GM19467 (cell line): ENCODE measurements around the gene SNX22.
"Not testable (repeated sequence)": the region's sequence is repeated elsewhere in the genome, so short reads cannot be mapped to it uniquely, and the experiment has no call there.

Source experiments
- ATAC-seq: cut with Tn5 transposase; IDR thresholded peaks from one replicate; pipeline ENCODE4 v1.9.1; 2021; ENCODE audit warnings: mild to moderate bottlenecking, moderate library complexity; ENCODE audit not compliant: unreplicated experiment

Gene SNX22

DNA sequence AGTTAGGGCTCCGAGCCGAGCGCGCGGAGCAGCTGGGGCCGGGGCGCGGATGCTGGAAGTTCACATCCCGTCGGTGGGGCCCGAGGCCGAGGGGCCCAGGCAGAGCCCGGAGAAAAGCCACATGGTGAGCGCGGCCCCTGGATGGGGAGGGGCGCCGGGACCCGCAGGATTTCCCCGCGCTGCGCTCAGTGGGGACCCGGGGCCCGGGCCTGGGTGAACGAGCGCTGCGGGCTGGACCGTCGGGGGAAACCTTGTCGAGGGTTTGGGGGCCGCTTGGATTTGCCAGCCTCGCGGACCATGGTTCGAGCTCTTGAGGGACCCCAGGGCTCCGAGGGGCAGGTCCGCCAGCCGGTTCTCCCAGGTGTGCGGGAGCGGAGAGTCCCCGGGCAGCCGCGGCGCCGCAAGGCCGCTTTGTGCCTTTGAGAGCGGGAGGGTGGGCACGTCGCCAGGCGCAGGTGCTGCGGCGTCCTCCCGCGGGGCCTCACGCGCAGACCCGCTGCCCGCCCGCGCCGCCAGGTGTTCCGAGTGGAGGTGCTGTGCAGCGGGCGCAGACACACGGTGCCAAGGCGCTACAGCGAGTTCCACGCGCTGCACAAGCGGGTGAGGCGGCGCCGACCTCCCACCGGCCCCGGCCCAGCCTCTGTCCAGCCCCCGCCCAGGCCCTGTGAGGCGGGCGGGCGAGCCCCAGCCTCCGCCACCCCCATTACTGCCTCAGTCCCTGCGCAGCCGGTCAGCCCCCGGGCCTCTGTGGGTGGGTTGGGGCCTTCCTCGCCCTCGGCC lies at the start of gene SNX22:
TSS of gene SNX22 (plus strand) at position 5 of the 780 bp plus-strand sequence. CDS start at position 50, 45 bp downstream.
- ATAC-seq = no peak

DNA sequence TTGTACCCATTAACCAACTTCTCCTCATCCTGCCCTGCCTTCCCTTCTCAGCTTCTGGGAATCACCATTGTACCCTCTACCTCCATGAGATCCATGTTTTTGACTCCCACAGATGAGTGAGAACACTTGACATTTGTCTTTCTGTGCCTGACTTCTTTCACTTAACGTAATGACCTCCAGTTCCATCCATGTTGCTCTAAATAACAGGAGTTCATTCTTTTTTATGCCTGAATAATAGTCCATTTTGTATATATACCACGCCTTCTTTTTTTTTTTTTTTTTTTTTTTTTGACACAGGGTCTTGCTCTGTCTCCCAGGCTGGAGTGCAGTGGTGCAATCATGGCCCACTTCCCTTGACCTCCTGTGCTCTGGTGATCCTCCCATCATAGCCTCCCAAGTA lies 49.0 kb upstream of the SNX22 start:
- no peak for ATAC-seq

DNA sequence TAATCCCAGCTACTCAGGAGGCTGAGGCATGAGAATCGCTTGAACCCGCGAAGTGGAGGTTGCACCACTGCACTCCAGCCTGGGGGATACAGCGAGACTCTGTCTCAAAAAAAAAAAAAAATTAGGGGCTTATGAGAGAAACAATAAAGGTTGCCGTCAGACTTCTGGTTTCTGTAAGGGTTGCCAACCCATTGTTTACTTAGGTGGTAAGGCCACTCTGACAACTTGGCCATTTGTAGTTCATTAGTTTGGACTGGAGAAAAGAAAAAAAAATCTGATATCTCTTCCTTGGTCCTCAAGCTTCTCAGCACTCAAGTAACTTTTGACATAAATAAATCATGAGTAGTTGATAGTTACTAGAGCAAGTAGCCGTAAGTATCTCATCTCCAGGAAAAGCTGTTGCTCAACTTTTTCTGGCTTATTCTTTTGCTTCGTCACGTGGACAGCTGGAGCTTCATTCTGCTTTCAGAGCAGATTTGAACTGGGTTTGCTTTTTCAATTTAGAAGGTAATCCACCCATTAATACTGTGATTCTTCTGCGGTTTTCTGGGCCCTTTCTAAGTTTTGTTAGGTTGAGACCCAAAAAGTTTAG lies 46.3 kb upstream of the SNX22 start:
- no peak for ATAC-seq

DNA sequence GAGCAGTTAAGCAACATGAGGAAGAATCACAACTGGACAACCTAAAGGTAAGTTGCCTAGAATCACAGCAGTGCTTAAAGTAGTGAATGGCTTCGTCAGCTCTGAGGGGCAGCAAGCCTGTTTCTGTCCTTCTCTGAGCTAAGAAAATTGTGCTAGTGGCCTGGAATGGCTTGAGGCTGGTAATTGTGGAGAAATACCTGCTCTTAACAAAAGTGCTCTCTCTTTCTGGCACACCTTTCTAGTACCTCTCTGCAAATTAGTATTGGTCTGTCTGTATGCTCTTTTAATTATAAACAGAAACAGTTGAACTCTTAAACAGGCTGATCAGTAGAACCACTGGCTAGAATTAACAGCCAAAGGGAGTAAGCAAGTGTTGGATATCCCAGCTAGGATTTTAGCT lies 44.2 kb upstream of the SNX22 start:
- ATAC-seq = no peak

DNA sequence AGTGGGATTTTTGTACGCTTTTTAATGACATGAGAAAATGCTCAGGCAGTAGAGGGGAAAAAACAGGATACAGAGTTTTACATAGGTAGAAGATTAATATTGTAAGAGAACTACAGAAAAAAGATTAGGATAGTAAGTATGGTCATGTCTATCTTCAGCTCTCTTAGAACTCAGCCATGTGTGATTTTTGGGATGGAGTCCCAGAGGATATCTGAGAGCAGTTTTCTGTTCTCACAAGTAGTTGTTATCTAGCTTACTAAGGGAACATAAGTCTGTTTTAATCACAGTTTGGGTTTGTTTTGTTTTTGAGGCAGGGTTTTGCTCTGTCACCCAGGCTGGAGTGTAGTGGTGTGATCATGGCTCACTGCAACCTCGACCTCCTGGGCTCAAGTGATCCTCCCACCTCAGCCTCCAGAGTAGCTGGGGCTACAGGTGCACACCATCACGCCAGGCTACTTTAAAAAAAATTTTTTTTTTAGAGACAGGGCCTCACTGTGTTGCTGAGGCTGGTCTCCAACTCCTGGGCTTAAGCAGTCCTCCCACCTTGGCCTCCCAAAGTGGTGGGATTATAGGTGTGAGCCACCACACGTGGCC lies 41.3 kb upstream of the SNX22 start:
- not testable (repeated sequence) for ATAC-seq

DNA sequence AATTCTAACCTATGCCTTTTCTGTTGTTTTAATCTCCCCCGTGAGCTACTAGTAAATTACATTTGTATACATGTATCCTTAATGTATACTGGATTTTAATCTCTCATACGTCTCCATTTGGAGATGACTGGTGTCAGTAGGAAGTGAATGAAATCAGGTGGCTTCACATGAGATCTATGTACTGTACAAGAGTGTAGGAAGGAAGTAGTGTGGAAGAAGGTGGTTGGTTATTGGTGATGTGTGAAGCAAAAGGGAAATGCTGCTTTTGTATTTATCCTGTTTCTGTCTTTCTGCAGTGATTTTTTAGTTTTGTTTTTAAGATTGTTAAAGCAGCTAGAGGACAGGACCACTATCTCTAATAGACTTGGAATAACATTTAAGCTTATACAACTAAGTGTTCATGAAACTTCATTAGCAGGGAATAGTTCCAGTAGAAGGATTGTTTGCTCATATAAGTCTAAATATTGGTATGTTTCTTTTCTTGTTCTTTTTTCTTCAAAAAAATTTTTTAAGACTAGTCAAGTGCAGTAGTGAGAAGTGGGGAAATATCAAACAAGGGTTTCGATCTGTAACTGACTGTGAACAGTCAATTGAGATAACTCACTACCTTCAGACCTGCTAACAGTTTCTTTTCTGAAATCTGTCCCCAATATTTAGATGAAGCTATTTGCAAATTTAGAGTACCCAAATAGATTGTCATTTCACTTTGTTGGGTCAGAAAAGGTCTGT lies 40.4 kb upstream of the SNX22 start:
- ATAC-seq = peak; percentile 54

DNA sequence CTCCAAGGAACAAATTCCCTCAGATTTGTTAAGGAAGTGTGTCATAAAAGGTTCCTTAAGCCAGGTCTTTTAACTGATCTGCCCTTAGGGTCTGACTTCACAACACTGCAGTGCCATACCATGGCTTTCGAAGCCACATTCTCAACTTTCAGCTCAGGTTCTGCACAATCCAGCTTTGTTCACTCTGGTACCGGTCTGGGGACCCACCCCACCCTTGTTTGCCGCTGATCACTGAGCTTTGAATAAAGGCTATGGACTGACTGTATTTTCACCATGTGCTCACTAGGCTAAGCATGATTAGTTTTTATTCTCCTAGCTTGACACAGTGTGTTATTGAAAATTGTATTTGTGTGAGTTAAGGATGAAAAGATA lies 39.9 kb upstream of the SNX22 start:
- ATAC-seq = no peak

DNA sequence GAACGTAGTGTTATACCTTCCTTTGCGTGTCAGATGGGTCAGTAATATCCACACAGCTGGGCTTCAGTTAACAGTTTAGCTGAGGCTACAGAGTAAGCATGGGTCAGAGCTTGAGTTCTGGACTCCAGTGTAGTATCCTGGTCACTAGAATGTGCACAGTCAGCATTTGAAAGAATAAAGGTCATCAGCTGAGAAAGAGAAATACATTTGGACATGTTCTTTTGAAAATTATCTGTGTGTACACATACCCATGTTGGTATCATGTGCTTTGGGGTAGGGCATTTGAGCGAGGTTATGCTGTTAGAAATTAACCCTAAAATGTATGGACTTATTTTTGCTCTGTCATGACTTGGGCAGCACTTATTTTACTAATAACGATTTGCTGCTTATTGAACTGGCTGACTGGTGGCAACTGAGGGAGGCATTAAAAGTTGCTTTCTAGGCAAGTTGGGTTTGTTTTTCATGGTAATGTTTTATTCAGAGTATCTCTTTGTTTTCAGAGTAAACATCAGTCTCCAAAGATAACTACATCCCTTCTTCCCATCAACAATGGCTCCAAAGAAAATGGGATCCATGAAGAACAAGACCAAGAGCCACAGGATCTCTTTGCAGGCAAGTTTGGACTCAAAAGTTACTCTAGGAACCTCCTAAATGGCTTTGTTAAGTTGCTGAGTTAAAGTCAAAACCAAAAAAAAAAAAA lies 39.3 kb upstream of the SNX22 start:
- ATAC-seq = no peak

DNA sequence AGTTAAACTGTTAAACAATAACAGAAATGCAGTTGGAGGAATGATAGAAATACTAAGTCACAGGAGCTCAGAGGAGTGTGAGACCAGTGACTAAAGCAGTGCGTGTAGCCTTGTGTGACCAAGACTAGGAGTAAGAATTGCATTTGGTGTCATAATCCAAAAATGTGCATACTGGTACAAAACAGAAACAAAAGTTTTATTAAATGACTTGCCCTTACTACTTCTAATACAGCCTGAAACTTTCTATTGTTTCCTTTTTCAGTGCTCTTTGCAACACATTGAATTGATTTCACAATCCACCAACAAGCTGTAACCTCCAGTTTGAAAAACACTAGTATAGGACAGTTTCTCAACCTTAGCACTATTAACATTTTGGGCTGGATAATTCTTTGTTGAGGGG lies 38.6 kb upstream of the SNX22 start:
- ATAC-seq = no peak

DNA sequence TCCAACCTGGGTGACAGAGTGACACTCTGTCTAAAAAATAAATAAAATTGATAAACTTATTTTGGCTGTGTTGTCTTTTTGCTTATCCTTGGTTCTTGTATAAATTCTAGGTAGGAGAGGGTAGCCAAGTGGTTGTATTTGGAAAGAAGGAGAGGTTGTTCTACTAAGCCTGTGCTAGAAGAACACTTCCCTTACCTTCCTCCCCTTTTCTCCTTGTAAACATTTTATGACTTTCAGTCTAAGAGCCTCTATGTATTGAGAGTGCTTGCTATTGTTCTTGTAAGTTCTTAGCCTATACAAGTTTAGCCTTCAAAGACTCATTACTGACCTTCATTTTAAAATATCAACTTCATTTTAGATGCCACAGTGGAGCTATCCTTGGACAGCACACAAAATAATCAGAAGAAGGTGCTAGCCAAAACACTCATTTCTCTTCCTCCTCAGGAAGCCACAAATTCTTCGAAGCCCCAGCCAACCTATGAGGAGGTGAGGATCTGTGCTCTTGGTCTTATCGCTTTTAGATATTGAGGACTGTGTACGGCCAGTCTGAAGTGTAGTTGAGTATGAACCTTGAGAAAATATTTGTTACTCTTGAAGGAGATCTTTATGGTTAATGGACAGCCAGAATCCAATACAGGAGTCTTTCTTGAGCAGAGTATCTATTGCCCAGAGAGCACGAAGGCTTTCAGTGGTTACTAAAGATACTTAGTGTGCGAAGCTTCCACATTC lies 33.6 kb upstream of the SNX22 start:
- no peak for ATAC-seq

DNA sequence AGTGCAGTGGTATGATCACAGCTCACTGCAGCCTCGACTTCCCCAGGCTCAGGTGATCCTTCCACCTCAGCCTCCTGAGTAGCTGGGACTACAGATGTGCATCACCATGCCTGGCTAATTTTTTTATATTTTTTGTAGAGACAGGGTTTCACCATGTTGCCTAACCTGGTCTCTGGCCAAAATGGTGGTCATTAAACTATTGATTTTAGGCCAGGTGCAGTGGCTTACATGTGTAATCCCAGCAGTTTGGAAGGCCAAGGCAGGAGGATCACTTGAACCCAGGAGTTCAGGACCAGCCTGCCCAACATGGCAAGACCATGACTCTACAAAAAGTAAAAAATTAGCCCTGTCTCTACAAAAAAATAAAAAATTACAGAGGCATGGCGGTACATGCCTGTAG lies 31.2 kb upstream of the SNX22 start:
- ATAC-seq = not testable (repeated sequence)

DNA sequence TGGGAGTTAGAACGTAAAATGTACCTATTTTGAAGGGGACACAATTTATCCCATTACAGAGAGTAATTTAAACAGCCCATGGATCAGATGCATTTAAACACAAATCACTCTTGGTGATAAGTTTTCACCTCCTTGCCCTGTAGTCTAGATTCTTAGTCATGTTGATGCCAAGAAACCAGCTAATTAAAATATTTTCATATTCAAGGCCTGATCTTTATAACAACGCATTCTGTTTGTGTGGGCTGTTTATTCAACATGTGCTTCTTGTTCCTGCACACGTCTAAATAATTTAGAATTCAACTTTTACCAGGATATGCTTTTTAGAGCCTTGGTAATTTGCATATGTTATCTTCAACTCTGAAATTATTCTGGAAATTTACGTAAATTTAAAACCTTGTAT lies 29.9 kb upstream of the SNX22 start:
- ATAC-seq = no peak

DNA sequence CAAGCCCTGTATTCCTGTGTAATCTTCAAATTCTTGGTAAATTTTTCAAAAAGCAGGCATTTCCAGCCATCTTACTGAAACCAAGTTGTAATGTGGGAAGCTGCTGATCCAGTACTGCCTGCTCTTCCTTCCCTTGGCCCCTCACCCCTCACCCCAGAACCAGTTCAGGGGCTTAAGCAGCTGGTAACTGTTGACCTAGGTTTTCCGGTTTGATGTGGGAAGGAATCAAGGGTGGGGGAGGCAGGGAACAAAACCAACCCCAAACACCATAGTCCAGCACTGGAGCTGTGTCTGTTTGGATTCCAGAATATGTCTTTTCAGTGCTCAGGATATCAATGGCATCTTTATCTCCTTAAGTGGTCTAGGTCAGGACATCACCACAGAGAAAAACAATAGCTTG lies 29.1 kb upstream of the SNX22 start:
- no peak for ATAC-seq

DNA sequence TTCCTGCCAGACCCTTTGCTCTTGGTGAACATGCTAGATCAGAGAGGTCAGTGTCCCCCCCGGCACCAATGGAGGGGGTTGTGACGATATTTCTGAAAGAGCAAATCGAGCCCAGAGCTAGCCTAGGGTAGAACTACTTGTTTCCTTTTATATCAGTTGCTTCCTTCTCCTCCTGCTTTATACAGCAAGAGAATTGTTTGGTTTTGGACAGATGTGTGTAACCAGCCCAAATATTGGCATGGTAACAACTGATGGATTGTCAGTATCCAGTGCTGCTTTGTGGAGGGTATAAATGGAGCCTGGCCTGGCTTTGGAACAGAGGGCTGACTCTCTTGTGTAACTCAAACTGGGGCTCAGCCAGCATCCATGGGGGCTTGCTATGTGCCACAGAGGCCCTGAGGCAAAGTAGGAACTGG lies 28.6 kb upstream of the SNX22 start:
- ATAC-seq = no peak

DNA sequence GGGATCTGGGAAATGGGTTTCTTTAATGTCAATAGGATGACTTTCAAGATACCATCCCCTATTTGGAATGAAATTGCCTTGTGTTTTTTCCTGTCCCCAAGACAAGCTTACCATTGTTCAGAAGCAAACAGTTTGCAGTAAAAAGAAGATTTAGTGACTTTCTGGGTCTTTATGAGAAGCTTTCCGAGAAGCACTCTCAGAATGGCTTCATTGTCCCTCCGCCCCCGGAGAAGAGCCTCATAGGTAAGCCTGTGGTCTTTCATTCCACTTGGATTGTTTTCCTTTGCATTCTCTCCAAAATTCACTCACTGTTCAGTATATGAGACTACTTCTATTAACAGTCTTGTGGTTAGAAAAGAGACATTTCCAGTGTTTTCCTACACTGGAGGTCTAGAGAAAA lies 25.6 kb upstream of the SNX22 start:
- no peak for ATAC-seq

DNA sequence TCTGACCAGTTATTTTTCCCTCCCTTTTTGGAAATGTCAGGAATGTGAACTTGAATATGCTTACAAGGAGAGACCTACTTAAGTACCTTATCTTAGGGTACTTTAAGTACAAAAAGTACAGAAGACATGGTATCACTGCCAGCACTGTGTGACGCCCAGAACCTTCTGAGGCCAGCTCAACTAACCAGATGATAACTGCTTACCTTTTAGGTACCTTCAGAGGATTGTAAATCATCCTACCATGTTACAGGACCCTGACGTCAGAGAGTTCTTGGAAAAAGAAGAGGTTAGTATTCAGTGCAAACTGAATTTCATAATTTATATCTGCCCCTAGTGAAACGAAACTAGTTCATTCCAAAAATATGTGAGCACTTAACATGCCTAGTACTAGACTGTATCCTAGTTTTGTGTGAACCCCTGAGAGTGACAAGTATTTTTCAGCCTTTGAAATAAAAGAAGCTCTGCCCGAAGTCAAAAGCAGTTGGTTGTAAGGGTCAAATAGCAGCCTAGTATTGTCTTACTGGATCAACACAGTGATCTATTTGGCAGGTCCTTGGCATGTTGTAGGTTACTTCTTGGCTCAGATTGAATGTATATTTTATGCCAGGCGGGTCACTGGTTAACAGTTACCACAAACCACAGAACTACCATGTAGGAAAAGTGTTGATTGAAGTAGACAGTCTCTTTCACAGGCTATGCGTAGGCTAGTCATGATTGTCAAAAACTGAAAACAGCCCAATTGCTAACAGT lies 23.8 kb upstream of the SNX22 start:
- no peak for ATAC-seq

DNA sequence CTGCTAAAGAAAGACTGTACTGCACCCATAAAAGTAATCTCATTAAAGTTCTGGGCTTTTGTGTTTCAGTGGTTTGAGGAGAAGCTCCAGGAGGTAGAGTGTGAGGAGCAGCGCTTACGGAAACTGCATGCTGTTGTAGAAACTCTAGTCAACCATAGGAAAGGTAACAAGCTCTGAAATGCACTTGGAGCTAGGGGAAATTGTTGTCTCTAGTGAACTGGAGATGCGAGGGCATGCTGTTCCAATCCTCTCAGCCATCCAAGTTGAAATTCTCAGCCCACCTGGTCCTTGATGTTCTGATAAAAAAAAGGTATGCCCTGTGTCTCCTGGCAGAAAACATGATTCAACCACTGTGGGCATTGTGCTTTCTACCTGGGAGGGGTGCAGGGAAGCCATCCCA lies 21.4 kb upstream of the SNX22 start:
- no peak for ATAC-seq

DNA sequence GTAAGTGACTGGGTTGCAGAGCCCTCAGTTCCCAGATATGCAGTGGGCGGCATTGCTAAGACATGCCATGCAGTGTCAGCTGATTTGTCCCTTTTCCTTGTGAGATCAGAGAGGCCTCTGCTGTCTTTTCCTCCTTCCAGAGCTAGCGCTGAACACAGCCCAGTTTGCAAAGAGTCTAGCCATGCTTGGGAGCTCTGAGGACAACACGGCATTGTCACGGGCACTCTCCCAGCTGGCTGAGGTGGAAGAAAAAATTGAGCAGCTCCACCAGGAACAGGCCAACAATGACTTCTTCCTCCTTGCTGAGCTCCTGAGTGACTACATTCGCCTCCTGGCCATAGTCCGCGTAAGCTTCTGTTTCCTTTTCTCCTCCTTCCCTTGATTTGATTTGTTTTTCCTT lies 20.0 kb upstream of the SNX22 start:
- no peak for ATAC-seq

DNA sequence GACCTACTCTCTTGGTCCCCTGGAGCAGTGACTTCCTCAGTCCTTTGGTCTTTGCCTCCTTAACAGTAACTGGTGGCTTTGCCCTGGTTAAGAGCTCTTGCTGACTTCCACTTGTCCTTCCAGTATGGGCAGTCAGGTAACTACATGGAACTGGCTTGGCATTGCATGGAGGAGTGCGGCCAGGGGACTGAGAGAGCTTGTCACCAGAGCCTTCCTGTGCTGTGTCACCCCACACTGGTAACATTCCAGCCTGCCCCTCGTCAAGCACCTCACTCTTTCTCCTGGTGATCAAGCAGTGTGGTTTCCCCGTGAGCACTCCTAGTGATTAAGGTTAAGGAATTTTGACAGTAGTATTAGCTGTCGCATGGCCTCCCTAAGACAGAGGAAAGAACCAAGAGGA lies 19.3 kb upstream of the SNX22 start:
- no peak for ATAC-seq
